ENCODE results near the gene COL25A1. TPM values are rescaled to one million over a fixed set of nuclear protein-coding genes. Genes with fewer than 3 reads are reported as not detected.
A peak's percentile ranks its signal among the peaks of the same experiment; 100 is the strongest.
"Not testable (repeated sequence)": the region's sequence is repeated elsewhere in the genome, so short reads cannot be mapped to it uniquely, and the experiment has no call there.

The COL25A1 gene
- total RNA-seq, 1 donor: not detected

- no peak for DNase-seq (ENCODE audit: low read depth in 2 of 3, low spot score in 2 of 3)
Observed at GRCh38 chr4:109075621-109076020, 226.8 kb downstream of the COL25A1 start.

- DNase-seq (ENCODE audit: low read depth in 2 of 3, low spot score in 2 of 3): peak in 1 of 3 donors; percentile 23
Observed at GRCh38 chr4:109072595-109072994, 229.9 kb downstream of the COL25A1 start.

GRCh38 chr4:109070677-109071076, 231.8 kb downstream of the COL25A1 start:
- not testable (repeated sequence) for DNase-seq (ENCODE audit: low read depth in 2 of 3, low spot score in 2 of 3)

GRCh38 chr4:109067508-109068235, 234.8 kb downstream of the COL25A1 start:
- DNase-seq (ENCODE audit: low read depth in 2 of 3, low spot score in 2 of 3): no peak

GRCh38 chr4:109065006-109065405, 237.5 kb downstream of the COL25A1 start:
- no peak for DNase-seq (ENCODE audit: low read depth in 2 of 3, low spot score in 2 of 3)

- no peak for DNase-seq (ENCODE audit: low read depth in 2 of 3, low spot score in 2 of 3)
Observed at GRCh38 chr4:109053257-109053656, 249.2 kb downstream of the COL25A1 start.

GRCh38 chr4:109052821-109053220, 249.6 kb downstream of the COL25A1 start:
- DNase-seq (ENCODE audit: low read depth in 2 of 3, low spot score in 2 of 3): peak in 1 of 3 donors; percentile 36

GRCh38 chr4:109051054-109051453, 251.4 kb downstream of the COL25A1 start:
- no peak for DNase-seq (ENCODE audit: low read depth in 2 of 3, low spot score in 2 of 3)

GRCh38 chr4:109049926-109050325, 252.5 kb downstream of the COL25A1 start:
- no peak for DNase-seq (ENCODE audit: low read depth in 2 of 3, low spot score in 2 of 3)

GRCh38 chr4:109046471-109047201, 255.8 kb downstream of the COL25A1 start:
- peak in 2 of 3 donors; percentile 18 to 68 for DNase-seq (ENCODE audit: low read depth in 2 of 3, low spot score in 2 of 3)

- DNase-seq (ENCODE audit: low read depth in 2 of 3, low spot score in 2 of 3): peak in 1 of 3 donors; percentile 43
Observed at GRCh38 chr4:109044431-109044830, 258.0 kb downstream of the COL25A1 start.

GRCh38 chr4:109043286-109043685, 259.2 kb downstream of the COL25A1 start:
- DNase-seq (ENCODE audit: low read depth in 2 of 3, low spot score in 2 of 3): no peak

GRCh38 chr4:109041463-109042360, 260.7 kb downstream of the COL25A1 start:
- no peak for DNase-seq (ENCODE audit: low read depth in 2 of 3, low spot score in 2 of 3)

GRCh38 chr4:109040441-109040840, 262.0 kb downstream of the COL25A1 start:
- peak in 1 of 3 donors; percentile 5 for DNase-seq (ENCODE audit: low read depth in 2 of 3, low spot score in 2 of 3)

GRCh38 chr4:109037026-109037425, 265.4 kb downstream of the COL25A1 start:
- no peak for DNase-seq (ENCODE audit: low read depth in 2 of 3, low spot score in 2 of 3)

- DNase-seq (ENCODE audit: low read depth in 2 of 3, low spot score in 2 of 3): no peak
Observed at GRCh38 chr4:109033993-109034392, 268.5 kb downstream of the COL25A1 start.

GRCh38 chr4:109032671-109033070, 269.8 kb downstream of the COL25A1 start:
- no peak for DNase-seq (ENCODE audit: low read depth in 2 of 3, low spot score in 2 of 3)

- DNase-seq (ENCODE audit: low read depth in 2 of 3, low spot score in 2 of 3): no peak
Observed at GRCh38 chr4:109029987-109030386, 272.5 kb downstream of the COL25A1 start.

GRCh38 chr4:109027016-109027500, 275.4 kb downstream of the COL25A1 start:
- DNase-seq (ENCODE audit: low read depth in 2 of 3, low spot score in 2 of 3): no peak

- DNase-seq (ENCODE audit: low read depth in 2 of 3, low spot score in 2 of 3): no peak
Observed at GRCh38 chr4:109026588-109026987, 275.9 kb downstream of the COL25A1 start.

Measured in hematopoietic multipotent progenitor cell (in vitro differentiated cells).